Effector memory CD8-positive, alpha-beta T cell (primary cell): ENCODE data around the gene E2F7.

Experiments
- ATAC-seq: fragments of 150-1000 bp; cut with Tn5 transposase; replicated peaks from 2 replicates; pipeline ENCODE4 v1.10.0; 2021; ENCODE audit warnings: mild to moderate bottlenecking, moderate library complexity
- DNase-seq, 3 experiments: peaks; one replicate each; pipeline ENCODE4 v3.0.0; 2021
- H3K27ac Mint-ChIP-seq, 2 donors: one replicate each; pipeline ENCODE4 v1.8.0; 2022; ENCODE audit warnings: mild to moderate bottlenecking in 2 of 2, mixed read lengths in 2 of 2, moderate library complexity in 2 of 2
- H3K27me3 Mint-ChIP-seq, 2 donors: one replicate each; pipeline ENCODE4 v1.8.0; 2022; ENCODE audit warnings: mixed read lengths in 2 of 2
- H3K36me3 Mint-ChIP-seq: one replicate; pipeline ENCODE4 v1.8.0; 2022; ENCODE audit warnings: mild to moderate bottlenecking, moderate library complexity, mixed read lengths; ENCODE audit not compliant: insufficient read depth
- H3K4me1 Mint-ChIP-seq, 2 donors: one replicate each; pipeline ENCODE4 v1.8.0; 2022; ENCODE audit warnings: low read depth in 2 of 2, mixed read lengths in 2 of 2
- H3K4me3 Mint-ChIP-seq, 2 donors: one replicate each; pipeline ENCODE4 v1.8.0; 2022; ENCODE audit warnings: mild to moderate bottlenecking in 2 of 2, mixed read lengths in 2 of 2, moderate library complexity in 2 of 2
- H3K9me3 Mint-ChIP-seq, 2 donors: one replicate each; pipeline ENCODE4 v1.8.0; 2022; ENCODE audit warnings: mixed read lengths in 2 of 2

The E2F7 gene

GRCh38 chr12:77025782-77026314, 39.5 kb downstream of the E2F7 start:
- no peaks in the 10 kb centered on the region for H3K36me3 Mint-ChIP-seq
- DNase-seq (no peak), ATAC-seq (no peak)
- H3K27ac Mint-ChIP-seq = no peak overlapping the region
- no peak overlapping the region for H3K4me3 Mint-ChIP-seq
- H3K9me3 Mint-ChIP-seq = no peaks in the 10 kb centered on the region
- no peaks in the 10 kb centered on the region for H3K4me1 Mint-ChIP-seq
- no peaks in the 10 kb centered on the region for H3K27me3 Mint-ChIP-seq

GRCh38 chr12:77023501-77023900, 41.9 kb downstream of the E2F7 start:
- no peaks in the 10 kb centered on the region for H3K4me1 Mint-ChIP-seq
- ATAC-seq (no peak), DNase-seq (no peak)
- no peak overlapping the region for H3K27ac Mint-ChIP-seq
- no peaks in the 10 kb centered on the region for H3K36me3 Mint-ChIP-seq
- H3K9me3 Mint-ChIP-seq = no peaks in the 10 kb centered on the region
- H3K27me3 Mint-ChIP-seq = no peaks in the 10 kb centered on the region
- no peak overlapping the region for H3K4me3 Mint-ChIP-seq

- H3K4me3 Mint-ChIP-seq = no peak overlapping the region
- no peaks in the 10 kb centered on the region for H3K9me3 Mint-ChIP-seq
- H3K36me3 Mint-ChIP-seq = no peaks in the 10 kb centered on the region
- no peaks in the 10 kb centered on the region for H3K27me3 Mint-ChIP-seq
- ATAC-seq (no peak), DNase-seq (no peak)
- H3K4me1 Mint-ChIP-seq = no peaks in the 10 kb centered on the region
- H3K27ac Mint-ChIP-seq = no peak overlapping the region
Observed at GRCh38 chr12:77019920-77020319, 45.4 kb downstream of the E2F7 start.

GRCh38 chr12:77016606-77017005, 48.8 kb downstream of the E2F7 start:
- no peak overlapping the region for H3K27ac Mint-ChIP-seq
- DNase-seq = no peak
- H3K4me1 Mint-ChIP-seq = no peaks in the 10 kb centered on the region
- no peaks in the 10 kb centered on the region for H3K9me3 Mint-ChIP-seq
- H3K4me3 Mint-ChIP-seq = no peak overlapping the region
- ATAC-seq = no peak
- H3K36me3 Mint-ChIP-seq = no peaks in the 10 kb centered on the region
- H3K27me3 Mint-ChIP-seq = no peaks in the 10 kb centered on the region

- H3K4me1 Mint-ChIP-seq = peaks cover 5 to 6% of the 10 kb centered on the region in 2 donors
- H3K27ac Mint-ChIP-seq = no peak overlapping the region
- H3K36me3 Mint-ChIP-seq = no peaks in the 10 kb centered on the region
- no peaks in the 10 kb centered on the region for H3K9me3 Mint-ChIP-seq
- ATAC-seq (no peak), DNase-seq (no peak)
- peaks cover 0 to 13% of the 10 kb centered on the region in 2 donors for H3K27me3 Mint-ChIP-seq
- H3K4me3 Mint-ChIP-seq = no peak overlapping the region
Observed at GRCh38 chr12:77013091-77013490, 52.3 kb downstream of the E2F7 start.

- DNase-seq (peak; percentile 37 to 54 (median 45)), ATAC-seq (peak; percentile 76)
- Mint-ChIP-seq H3K27ac (no peak overlapping the region), H3K9me3 (no peaks in the 10 kb centered on the region), H3K36me3 (no peaks in the 10 kb centered on the region), H3K4me3 (no peak overlapping the region), H3K4me1 (peaks cover 5 to 6% of the 10 kb centered on the region in 2 donors), H3K27me3 (peaks cover 10 to 17% of the 10 kb centered on the region in 2 donors)
Observed at GRCh38 chr12:77010691-77011548, 54.4 kb downstream of the E2F7 start.

- ATAC-seq (no peak), DNase-seq (no peak)
- peaks cover 29% of the 10 kb centered on the region in 2 donors for H3K27me3 Mint-ChIP-seq
- H3K4me3 Mint-ChIP-seq = no peak overlapping the region
- H3K9me3 Mint-ChIP-seq = no peaks in the 10 kb centered on the region
- peaks cover 2% of the 10 kb centered on the region for H3K36me3 Mint-ChIP-seq
- H3K4me1 Mint-ChIP-seq = peaks cover 5 to 6% of the 10 kb centered on the region in 2 donors
- H3K27ac Mint-ChIP-seq = no peak overlapping the region
Observed at GRCh38 chr12:77007476-77007875, 57.9 kb downstream of the E2F7 start.

- no peaks in the 10 kb centered on the region for H3K9me3 Mint-ChIP-seq
- peaks cover 2% of the 10 kb centered on the region for H3K36me3 Mint-ChIP-seq
- H3K27ac Mint-ChIP-seq = no peak overlapping the region
- ATAC-seq = no peak
- DNase-seq = no peak
- no peak overlapping the region for H3K4me3 Mint-ChIP-seq
- H3K27me3 Mint-ChIP-seq = peaks cover 35 to 40% of the 10 kb centered on the region in 2 donors
- H3K4me1 Mint-ChIP-seq = peaks cover 3% of the 10 kb centered on the region in 2 donors
Observed at GRCh38 chr12:77005611-77006098, 59.7 kb downstream of the E2F7 start.

- Mint-ChIP-seq H3K36me3 (peaks cover 2% of the 10 kb centered on the region), H3K4me1 (no peaks in the 10 kb centered on the region)
- ATAC-seq = no peak
Observed at GRCh38 chr12:77003914-77004313, 61.5 kb downstream of the E2F7 start.

GRCh38 chr12:77003246-77003645, 62.1 kb downstream of the E2F7 start:
- DNase-seq (no peak), ATAC-seq (no peak)
- H3K27ac Mint-ChIP-seq = no peak overlapping the region
- H3K27me3 Mint-ChIP-seq = peaks cover 35 to 40% of the 10 kb centered on the region in 2 donors
- no peaks in the 10 kb centered on the region for H3K9me3 Mint-ChIP-seq
- H3K4me3 Mint-ChIP-seq = no peak overlapping the region
- no peaks in the 10 kb centered on the region for H3K4me1 Mint-ChIP-seq
- peaks cover 2% of the 10 kb centered on the region for H3K36me3 Mint-ChIP-seq

More at GRCh38 chr12:77003914-77004313, 61.5 kb downstream of the E2F7 start:
- Mint-ChIP-seq H3K4me3 (no peak overlapping the region), H3K27ac (no peak overlapping the region), H3K27me3 (peaks cover 35 to 38% of the 10 kb centered on the region in 2 donors), H3K9me3 (no peaks in the 10 kb centered on the region)
- no peak for DNase-seq

- Mint-ChIP-seq H3K27me3 (peaks cover 31 to 42% of the 10 kb centered on the region in 2 donors), H3K9me3 (no peaks in the 10 kb centered on the region), H3K4me3 (no peak overlapping the region), H3K4me1 (no peaks in the 10 kb centered on the region), H3K27ac (no peak overlapping the region), H3K36me3 (peaks cover 2% of the 10 kb centered on the region)
- DNase-seq (no peak), ATAC-seq (no peak)
Observed at GRCh38 chr12:77002382-77002781, 63.0 kb downstream of the E2F7 start.

GRCh38 chr12:77001276-77001675, 64.1 kb downstream of the E2F7 start:
- Mint-ChIP-seq H3K4me3 (no peak overlapping the region), H3K27ac (no peak overlapping the region), H3K36me3 (peaks cover 2% of the 10 kb centered on the region), H3K9me3 (no peaks in the 10 kb centered on the region), H3K27me3 (peaks cover 34 to 42% of the 10 kb centered on the region in 2 donors), H3K4me1 (no peaks in the 10 kb centered on the region)
- no peak for DNase-seq
- no peak for ATAC-seq

- Mint-ChIP-seq H3K9me3 (no peaks in the 10 kb centered on the region), H3K4me1 (no peaks in the 10 kb centered on the region), H3K4me3 (no peak overlapping the region), H3K27ac (no peak overlapping the region), H3K36me3 (peaks cover under 1% of the 10 kb centered on the region), H3K27me3 (peaks cover 35 to 36% of the 10 kb centered on the region in 2 donors)
- DNase-seq (no peak), ATAC-seq (no peak)
Observed at GRCh38 chr12:76998908-76999556, 66.3 kb downstream of the E2F7 start.
